ENCODE data around the gene KTN1. TPM values are rescaled to one million over a fixed set of nuclear protein-coding genes. Genes with fewer than 3 reads are reported as not detected.

KTN1 gene
- total RNA-seq, 2 experiments from 2014 or later: 59.9 to 68.4 TPM

DNA sequence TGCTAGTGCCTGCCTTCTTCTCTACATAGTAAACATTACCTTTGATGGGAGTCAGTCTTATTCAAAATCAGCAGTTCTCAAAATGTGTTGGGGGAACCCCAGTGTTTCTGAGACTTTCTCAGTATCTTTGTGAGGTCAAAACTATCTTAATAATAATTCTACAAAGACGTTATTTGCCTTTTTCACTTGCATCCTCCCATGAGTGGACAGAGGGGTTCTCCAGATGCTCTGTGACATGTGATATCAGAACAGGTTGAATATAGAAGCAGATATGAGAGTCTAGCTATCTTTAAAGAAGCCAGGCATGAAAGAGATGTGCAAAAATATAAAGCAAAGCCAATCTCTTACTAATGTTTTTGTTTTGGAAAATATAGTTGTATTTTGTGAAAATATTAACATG is 144.7 kb downstream of the KTN1 start:
- CTCF ChIA-PET: no interaction called here
- POLR2A ChIA-PET: no interaction called here

DNA sequence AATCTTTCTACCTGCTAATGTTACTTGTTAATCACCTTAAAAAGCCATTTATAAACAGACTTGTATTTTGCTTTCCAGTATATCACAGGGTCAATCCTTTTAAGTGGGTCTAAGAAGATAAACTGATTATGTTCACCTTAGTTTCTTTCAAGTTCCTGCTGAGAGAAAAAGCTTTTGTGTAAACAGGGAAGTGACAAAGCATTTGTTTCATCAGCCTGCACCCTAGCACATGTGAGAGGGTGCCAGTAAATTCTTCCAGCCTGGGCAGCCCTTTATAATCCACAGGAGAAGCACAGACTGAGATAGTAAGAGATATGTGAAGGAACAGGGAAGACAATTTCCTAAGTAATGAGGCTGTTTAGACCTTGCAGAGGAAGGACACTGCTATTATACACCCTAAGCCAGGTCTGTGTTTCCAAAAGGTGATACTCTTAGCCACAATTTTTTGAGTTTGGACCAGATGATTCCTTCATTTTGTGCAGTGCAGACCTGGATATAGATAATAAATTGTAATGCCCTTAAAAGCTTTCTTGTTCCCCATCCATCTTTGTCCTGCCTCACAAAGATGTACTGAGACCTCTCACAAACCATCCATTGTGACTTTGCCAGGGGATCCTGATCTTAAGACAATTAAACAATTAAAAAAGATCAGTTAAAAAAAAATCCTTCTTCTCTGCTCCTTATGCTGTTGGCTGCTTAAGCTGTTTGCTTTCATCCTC is 150.7 kb downstream of the KTN1 start:
- Histone ChIP-seq H3K4me3 (ENCODE audit: low read length) (no peak overlapping the region), H3K4me1 (ENCODE audit: insufficient read depth, low read length) (no peaks in the 10 kb centered on the region), H3K27me3 (ENCODE audit: control insufficient read depth in 1 of 2, insufficient read depth in 2 of 2, low read length in 2 of 2) (no peaks in the 10 kb centered on the region), H3K36me3 (ENCODE audit: insufficient read depth, low read length) (no peaks in the 10 kb centered on the region), H3K9me3 (ENCODE audit: control insufficient read depth in 1 of 2, insufficient read depth in 1 of 2, low read length in 2 of 2) (no peaks in the 10 kb centered on the region), H3K27ac (ENCODE audit: low read depth in 1 of 2, low read length in 2 of 2) (no peak overlapping the region)
- H3K36me3 Mint-ChIP-seq (ENCODE audit: low read depth): no peaks in the 10 kb centered on the region
- ATAC-seq (ENCODE audit: poor library complexity) (no peak), DNase-seq (no peak)
- no peak overlapping the region for H3K27ac Mint-ChIP-seq
- H3K9me3 Mint-ChIP-seq: no peaks in the 10 kb centered on the region
- ChIA-PET CTCF (interaction anchor here (1.4 kb wide), 1 partner anchor 730 kb away, joined by 3 read pairs; no protein-coding TSS in a partner anchor), POLR2A (interaction anchor here (0.8 kb wide), 1 partner anchor 609 kb away, joined by 4 read pairs; no protein-coding TSS in a partner anchor)
- intact Hi-C loops (cut with DNase I, micrococcal nuclease): loop anchor here (5.0 to 10.0 kb wide), 2 partner anchors 692 to 694 kb away; no protein-coding TSS in a partner anchor
- H3K4me1 Mint-ChIP-seq (ENCODE audit: low read depth): no peaks in the 10 kb centered on the region
- H3K4me3 Mint-ChIP-seq: no peak overlapping the region
- H3K27me3 Mint-ChIP-seq: no peaks in the 10 kb centered on the region
- TF ChIP-seq, protein P1, sequence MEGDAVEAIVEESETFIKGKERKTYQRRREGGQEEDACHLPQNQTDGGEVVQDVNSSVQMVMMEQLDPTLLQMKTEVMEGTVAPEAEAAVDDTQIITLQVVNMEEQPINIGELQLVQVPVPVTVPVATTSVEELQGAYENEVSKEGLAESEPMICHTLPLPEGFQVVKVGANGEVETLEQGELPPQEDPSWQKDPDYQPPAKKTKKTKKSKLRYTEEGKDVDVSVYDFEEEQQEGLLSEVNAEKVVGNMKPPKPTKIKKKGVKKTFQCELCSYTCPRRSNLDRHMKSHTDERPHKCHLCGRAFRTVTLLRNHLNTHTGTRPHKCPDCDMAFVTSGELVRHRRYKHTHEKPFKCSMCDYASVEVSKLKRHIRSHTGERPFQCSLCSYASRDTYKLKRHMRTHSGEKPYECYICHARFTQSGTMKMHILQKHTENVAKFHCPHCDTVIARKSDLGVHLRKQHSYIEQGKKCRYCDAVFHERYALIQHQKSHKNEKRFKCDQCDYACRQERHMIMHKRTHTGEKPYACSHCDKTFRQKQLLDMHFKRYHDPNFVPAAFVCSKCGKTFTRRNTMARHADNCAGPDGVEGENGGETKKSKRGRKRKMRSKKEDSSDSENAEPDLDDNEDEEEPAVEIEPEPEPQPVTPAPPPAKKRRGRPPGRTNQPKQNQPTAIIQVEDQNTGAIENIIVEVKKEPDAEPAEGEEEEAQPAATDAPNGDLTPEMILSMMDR (IDR thresholded peaks at IDR 0.05): no peak

More for the DNA sequence above, 144.7 kb downstream of the KTN1 start:
- Mint-ChIP-seq H3K9me3 (no peaks in the 10 kb centered on the region), H3K27me3 (no peaks in the 10 kb centered on the region), H3K4me1 (ENCODE audit: low read depth) (no peaks in the 10 kb centered on the region), H3K27ac (no peak overlapping the region), H3K36me3 (ENCODE audit: low read depth) (no peaks in the 10 kb centered on the region), H3K4me3 (no peak overlapping the region)
- intact Hi-C loops (cut with DNase I, micrococcal nuclease): no loop called here
- no peak overlapping the region for H3K4me3 ChIP-seq (ENCODE audit: low read length)
- ATAC-seq (ENCODE audit: poor library complexity) (no peak), DNase-seq (no peak)
- no peak overlapping the region for H3K27ac ChIP-seq (ENCODE audit: low read depth in 1 of 2, low read length in 2 of 2)
- TF ChIP-seq, protein P1 (IDR thresholded peaks at IDR 0.05): no peak
- H3K4me1 ChIP-seq (ENCODE audit: insufficient read depth, low read length): no peaks in the 10 kb centered on the region
- no peaks in the 10 kb centered on the region for H3K27me3 ChIP-seq (ENCODE audit: control insufficient read depth in 1 of 2, insufficient read depth in 2 of 2, low read length in 2 of 2)
- no peaks in the 10 kb centered on the region for H3K9me3 ChIP-seq (ENCODE audit: control insufficient read depth in 1 of 2, insufficient read depth in 1 of 2, low read length in 2 of 2)
- H3K36me3 ChIP-seq (ENCODE audit: insufficient read depth, low read length): no peaks in the 10 kb centered on the region

DNA sequence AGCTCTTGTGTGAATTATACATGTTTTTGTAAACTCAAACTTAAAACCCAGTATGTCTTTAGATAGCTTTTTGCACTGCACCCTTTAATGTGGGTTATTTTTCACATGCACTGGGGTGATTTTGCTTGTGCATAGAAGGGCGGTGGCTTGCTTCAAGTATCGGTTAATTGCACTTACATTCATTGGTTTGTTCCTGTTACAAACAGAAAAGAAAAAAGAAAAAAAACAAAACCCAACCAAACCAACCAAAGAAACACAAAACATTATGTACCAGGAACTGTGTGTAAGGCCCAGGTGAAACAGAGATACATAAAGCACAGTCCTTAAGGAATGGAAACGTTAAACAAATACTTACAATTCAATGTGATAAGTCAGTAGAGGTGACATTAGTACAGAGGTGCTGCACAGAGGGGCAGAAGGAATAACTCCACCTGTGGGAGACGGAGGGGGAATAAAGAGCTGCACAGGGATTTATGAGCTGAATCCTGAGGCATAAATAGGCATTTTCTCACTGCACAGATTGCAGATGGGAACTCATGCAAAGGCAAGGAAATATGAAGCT is 151.4 kb downstream of the KTN1 start:
- H3K27me3 Mint-ChIP-seq: no peaks in the 10 kb centered on the region
- no peak for ATAC-seq (ENCODE audit: poor library complexity)
- H3K36me3 Mint-ChIP-seq (ENCODE audit: low read depth): no peaks in the 10 kb centered on the region
- no peak overlapping the region for H3K27ac Mint-ChIP-seq
- no peak overlapping the region for H3K4me3 Mint-ChIP-seq
- TF ChIP-seq, protein P1 (IDR thresholded peaks at IDR 0.05): no peak
- Histone ChIP-seq H3K4me3 (ENCODE audit: low read length) (no peak overlapping the region), H3K27ac (ENCODE audit: low read depth in 1 of 2, low read length in 2 of 2) (no peak overlapping the region), H3K27me3 (ENCODE audit: control insufficient read depth in 1 of 2, insufficient read depth in 2 of 2, low read length in 2 of 2) (no peaks in the 10 kb centered on the region), H3K9me3 (ENCODE audit: control insufficient read depth in 1 of 2, insufficient read depth in 1 of 2, low read length in 2 of 2) (no peaks in the 10 kb centered on the region), H3K4me1 (ENCODE audit: insufficient read depth, low read length) (no peaks in the 10 kb centered on the region), H3K36me3 (ENCODE audit: insufficient read depth, low read length) (no peaks in the 10 kb centered on the region)
- intact Hi-C loops (cut with DNase I, micrococcal nuclease): loop anchor here (5.0 to 10.0 kb wide), 2 partner anchors 691 to 693 kb away; no protein-coding TSS in a partner anchor
- no peaks in the 10 kb centered on the region for H3K9me3 Mint-ChIP-seq
- ChIA-PET POLR2A (interaction anchor here (0.8 kb wide), 1 partner anchor 609 kb away, joined by 4 read pairs; no protein-coding TSS in a partner anchor), CTCF (interaction anchor here (0.7 to 1.4 kb wide), 4 partner anchors 8 to 743 kb away, joined by 3 to 8 read pairs (median 4); no protein-coding TSS in a partner anchor)
- no peaks in the 10 kb centered on the region for H3K4me1 Mint-ChIP-seq (ENCODE audit: low read depth)
- peak in 1 of 14 experiments; percentile 18 for DNase-seq

All from CD4-positive, alpha-beta T cell (primary cell).